HEK293 (cell line): ENCODE measurements around the gene PRRT3.

Experiments used
- GLI2 ChIP-seq: fragments of 450-650 bp; formaldehyde crosslinking; IDR thresholded peaks from 2 replicates; pipeline ENCODE4; 2017; ENCODE audit warnings: missing biosample characterization, missing genetic modification characterization, low read depth, borderline replicate concordance
- PRDM6 ChIP-seq: fragments of 450-650 bp; formaldehyde crosslinking; IDR thresholded peaks from 2 replicates; pipeline ENCODE4 v1.5.1; 2017; ENCODE audit warnings: missing biosample characterization, missing genetic modification characterization
- SP7 ChIP-seq: fragments of 450-650 bp; formaldehyde crosslinking; IDR thresholded peaks from 2 replicates; pipeline ENCODE4 v1.5.1; 2016; ENCODE audit warnings: missing biosample characterization, missing genetic modification characterization
- WT1 ChIP-seq: fragments of 450-650 bp; formaldehyde crosslinking; IDR thresholded peaks from 2 replicates; pipeline ENCODE4 v1.5.1; 2016; ENCODE audit warnings: missing biosample characterization, missing genetic modification characterization
- ZBTB1 ChIP-seq: fragments of 450-650 bp; formaldehyde crosslinking; IDR thresholded peaks from 2 replicates; pipeline ENCODE4 v1.5.1; 2016; ENCODE audit warnings: missing biosample characterization, missing genetic modification characterization
- ZBTB11 ChIP-seq: fragments of 450-650 bp; formaldehyde crosslinking; conservative IDR thresholded peaks from 2 replicates; pipeline ENCODE4 v1.5.1; 2016; ENCODE audit warnings: low read depth, missing biosample characterization, missing genetic modification characterization
- ZBTB6 ChIP-seq: fragments of 450-650 bp; formaldehyde crosslinking; IDR thresholded peaks from 2 replicates; pipeline ENCODE4 v1.5.1; 2017; ENCODE audit warnings: missing biosample characterization, missing genetic modification characterization
- ZBTB7A ChIP-seq: fragments of 450-650 bp; formaldehyde crosslinking; IDR thresholded peaks from 2 replicates; pipeline ENCODE4 v1.5.1; 2016; ENCODE audit warnings: low read depth, missing biosample characterization, missing genetic modification characterization
- ZFP69B ChIP-seq: fragments of 450-650 bp; formaldehyde crosslinking; IDR thresholded peaks from 2 replicates; pipeline ENCODE4 v1.5.1; 2016; ENCODE audit warnings: missing biosample characterization, missing genetic modification characterization
- ZNF138 ChIP-seq: fragments of 450-650 bp; formaldehyde crosslinking; IDR thresholded peaks from 2 replicates; pipeline ENCODE4 v1.5.1; 2016; ENCODE audit warnings: missing biosample characterization, missing genetic modification characterization, borderline replicate concordance
- ZNF140 ChIP-seq: fragments of 450-650 bp; formaldehyde crosslinking; IDR thresholded peaks from 2 replicates; pipeline ENCODE4 v1.5.1; 2016; ENCODE audit warnings: missing biosample characterization, missing genetic modification characterization
- ZNF16 ChIP-seq: fragments of 450-650 bp; formaldehyde crosslinking; IDR thresholded peaks from 2 replicates; pipeline ENCODE4 v1.5.1; 2016; ENCODE audit warnings: low read depth, missing biosample characterization, missing genetic modification characterization
- ZNF223 ChIP-seq: fragments of 450-650 bp; formaldehyde crosslinking; IDR thresholded peaks from 2 replicates; pipeline ENCODE4 v1.5.1; 2016; ENCODE audit warnings: missing biosample characterization, missing genetic modification characterization
- ZNF248 ChIP-seq: fragments of 450-650 bp; formaldehyde crosslinking; IDR thresholded peaks from 2 replicates; pipeline ENCODE4 v1.5.1; 2017; ENCODE audit warnings: missing biosample characterization, missing genetic modification characterization
- ZNF280D ChIP-seq: fragments of 450-650 bp; formaldehyde crosslinking; IDR thresholded peaks from 2 replicates; pipeline ENCODE4 v1.5.1; 2016; ENCODE audit warnings: missing biosample characterization, missing genetic modification characterization
- ZNF350 ChIP-seq: fragments of 450-650 bp; formaldehyde crosslinking; IDR thresholded peaks from 2 replicates; pipeline ENCODE4 v1.5.0; 2017; ENCODE audit warnings: missing biosample characterization, mild to moderate bottlenecking, missing genetic modification characterization
- ZNF354C ChIP-seq: fragments of 450-650 bp; formaldehyde crosslinking; IDR thresholded peaks from 2 replicates; pipeline ENCODE4 v1.5.1; 2016; ENCODE audit warnings: missing biosample characterization, missing genetic modification characterization, low read depth, borderline replicate concordance
- ZNF362 ChIP-seq: fragments of 450-650 bp; formaldehyde crosslinking; IDR thresholded peaks from 2 replicates; pipeline ENCODE4 v1.5.1; 2016; ENCODE audit warnings: missing biosample characterization, missing genetic modification characterization
- ZNF391 ChIP-seq: fragments of 450-650 bp; formaldehyde crosslinking; IDR thresholded peaks from 2 replicates; pipeline ENCODE4 v1.5.1; 2016; ENCODE audit warnings: low read depth, missing biosample characterization, missing genetic modification characterization, borderline replicate concordance
- ZNF394 ChIP-seq: fragments of 450-650 bp; formaldehyde crosslinking; IDR thresholded peaks from 2 replicates; pipeline ENCODE4 v1.5.1; 2016; ENCODE audit warnings: missing biosample characterization, missing genetic modification characterization, mild to moderate bottlenecking, moderate library complexity, borderline replicate concordance
- ZNF433 ChIP-seq: fragments of 450-650 bp; formaldehyde crosslinking; IDR thresholded peaks from 2 replicates; pipeline ENCODE4 v1.5.1; 2016; ENCODE audit warnings: missing biosample characterization, missing genetic modification characterization, low read depth
- ZNF510 ChIP-seq: fragments of 450-650 bp; formaldehyde crosslinking; IDR thresholded peaks from 2 replicates; pipeline ENCODE4 v1.5.1; 2018; ENCODE audit warnings: mild to moderate bottlenecking, missing genetic modification characterization, missing biosample characterization; ENCODE audit not compliant: insufficient replicate concordance
- ZNF514 ChIP-seq: fragments of 450-650 bp; formaldehyde crosslinking; IDR thresholded peaks from 2 replicates; pipeline ENCODE4 v1.5.1; 2016; ENCODE audit warnings: missing biosample characterization, missing genetic modification characterization
- ZNF529 ChIP-seq: fragments of 450-650 bp; formaldehyde crosslinking; IDR thresholded peaks from 2 replicates; pipeline ENCODE4 v1.5.1; 2017; ENCODE audit warnings: missing genetic modification characterization, missing biosample characterization; ENCODE audit not compliant: insufficient replicate concordance
- ZNF560 ChIP-seq: fragments of 450-650 bp; formaldehyde crosslinking; IDR thresholded peaks from 2 replicates; pipeline ENCODE4 v1.5.1; 2017; ENCODE audit warnings: missing biosample characterization, missing genetic modification characterization, borderline replicate concordance
- ZNF623 ChIP-seq: fragments of 450-650 bp; formaldehyde crosslinking; IDR thresholded peaks from 2 replicates; pipeline ENCODE4 v1.5.1; 2016; ENCODE audit warnings: missing biosample characterization, missing genetic modification characterization
- ZNF654 ChIP-seq: fragments of 450-650 bp; formaldehyde crosslinking; IDR thresholded peaks from 2 replicates; pipeline ENCODE4 v1.5.1; 2016; ENCODE audit warnings: low read depth, missing biosample characterization, missing genetic modification characterization
- ZNF664 ChIP-seq: fragments of 450-650 bp; formaldehyde crosslinking; IDR thresholded peaks from 2 replicates; pipeline ENCODE4 v1.5.1; 2016; ENCODE audit warnings: missing biosample characterization, missing genetic modification characterization
- ZNF776 ChIP-seq: fragments of 450-650 bp; formaldehyde crosslinking; IDR thresholded peaks from 2 replicates; pipeline ENCODE4 v1.5.0; 2017; ENCODE audit warnings: missing biosample characterization, missing genetic modification characterization, borderline replicate concordance
- ZNF791 ChIP-seq: fragments of 450-650 bp; formaldehyde crosslinking; IDR thresholded peaks from 2 replicates; pipeline ENCODE4 v1.5.1; 2016; ENCODE audit warnings: missing biosample characterization, missing genetic modification characterization

Gene PRRT3

GRCh38 chr3:9938966-9939365, 13.2 kb downstream of the PRRT3 start (continued):
- TF ChIP-seq ZNF560 (tag by site-specific recombination) (peak; percentile 92; the same call in 1 of the 2 replicates), ZNF248 (tag by site-specific recombination) (no peak), ZNF16 (tag by site-specific recombination) (0 out of 2 replicates have a peak, but pooled peaks have one; percentile 9), ZBTB7A (tag by site-specific recombination) (no peak), ZNF514 (tag by site-specific recombination) (0 out of 2 replicates have a peak, but pooled peaks have one; percentile 58), ZNF791 (tag by site-specific recombination) (peak; percentile 82), ZNF362 (tag by site-specific recombination) (0 out of 2 replicates have a peak, but pooled peaks have one; percentile 31), ZBTB6 (no peak), ZBTB11 (peak; percentile 88), ZNF433 (peak; percentile 95), ZNF654 (tag by site-specific recombination) (peak; percentile 46), ZBTB1 (0 out of 2 replicates have a peak, but pooled peaks have one; percentile 75), WT1 (tag by site-specific recombination) (no peak), PRDM6 (no peak), ZNF354C (no peak), ZNF510 (tag by site-specific recombination) (peak; percentile 92), ZNF350 (no peak), ZNF776 (tag by site-specific recombination) (no peak), ZNF623 (tag by site-specific recombination) (peak; percentile 88), ZFP69B (no peak), SP7 (tag by site-specific recombination) (no peak), ZNF223 (tag by site-specific recombination) (0 out of 2 replicates have a peak, but pooled peaks have one; percentile 49), GLI2 (tag by site-specific recombination) (peak; percentile 6; the same call in 1 of the 2 replicates), ZNF529 (tag by site-specific recombination) (peak; percentile 84), ZNF280D (no peak), ZNF140 (tag by site-specific recombination) (peak; percentile 88), ZNF138 (tag by site-specific recombination) (peak; percentile 95; the same call in 1 of the 2 replicates), ZNF394 (peak; percentile 98), ZNF664 (tag by site-specific recombination) (peak; percentile 79; the same call in 1 of the 2 replicates), ZNF391 (no peak)
